Gastrocnemius medialis (tissue), 4 donors: ENCODE results near the gene PPP4C.

Experiments used
- POLR2A ChIP-seq, 2 donors: fragments of 450-650 bp; IDR thresholded peaks; one replicate each; pipeline ENCODE4 v1.6.1; 2017; ENCODE audit warnings: antibody characterized with exemption in 2 of 2, mild to moderate bottlenecking in 2 of 2, moderate library complexity in 2 of 2
- TF ChIP-seq, protein P1 (sequence below), 5 experiments: fragments of 450-650 bp in 3 of 5; fragments of 200-600 bp in 2 of 5; sonication (generic) in 2 of 5; IDR thresholded peaks in 4 of 5; conservative IDR thresholded peaks in 1 of 5; 1 replicate in 4 of 5; 2 replicates in 1 of 5; pipeline ENCODE4 v1.5.1; 2016 to 2019; ENCODE audit warnings: antibody characterized with exemption in 5 of 5, mild to moderate bottlenecking in 3 of 5, moderate library complexity in 3 of 5

GRCh38 chr16:30064729-30065101 is 11.1 kb upstream of the PPP4C start:
- TF ChIP-seq, protein P1, sequence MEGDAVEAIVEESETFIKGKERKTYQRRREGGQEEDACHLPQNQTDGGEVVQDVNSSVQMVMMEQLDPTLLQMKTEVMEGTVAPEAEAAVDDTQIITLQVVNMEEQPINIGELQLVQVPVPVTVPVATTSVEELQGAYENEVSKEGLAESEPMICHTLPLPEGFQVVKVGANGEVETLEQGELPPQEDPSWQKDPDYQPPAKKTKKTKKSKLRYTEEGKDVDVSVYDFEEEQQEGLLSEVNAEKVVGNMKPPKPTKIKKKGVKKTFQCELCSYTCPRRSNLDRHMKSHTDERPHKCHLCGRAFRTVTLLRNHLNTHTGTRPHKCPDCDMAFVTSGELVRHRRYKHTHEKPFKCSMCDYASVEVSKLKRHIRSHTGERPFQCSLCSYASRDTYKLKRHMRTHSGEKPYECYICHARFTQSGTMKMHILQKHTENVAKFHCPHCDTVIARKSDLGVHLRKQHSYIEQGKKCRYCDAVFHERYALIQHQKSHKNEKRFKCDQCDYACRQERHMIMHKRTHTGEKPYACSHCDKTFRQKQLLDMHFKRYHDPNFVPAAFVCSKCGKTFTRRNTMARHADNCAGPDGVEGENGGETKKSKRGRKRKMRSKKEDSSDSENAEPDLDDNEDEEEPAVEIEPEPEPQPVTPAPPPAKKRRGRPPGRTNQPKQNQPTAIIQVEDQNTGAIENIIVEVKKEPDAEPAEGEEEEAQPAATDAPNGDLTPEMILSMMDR (IDR thresholded peaks at IDR 0.05 in 4 of 5, conservative IDR thresholded peaks at IDR 0.05 in 1 of 5): no peak
- no peak for TF ChIP-seq POLR2A (IDR thresholded peaks at IDR 0.05)
